Measurements from ENCODE around the gene THAP7.

- TF ChIP-seq CTCF (IDR thresholded peaks at IDR 0.05), result no peak
- no peak for TF ChIP-seq EP300 (IDR thresholded peaks at IDR 0.05)
- TF ChIP-seq POLR2AphosphoS5 (IDR thresholded peaks at IDR 0.05), result no peak
- TF ChIP-seq POLR2A (IDR thresholded peaks at IDR 0.05; ENCODE audit: low read depth), result no peak
Observed at GRCh38 chr22:21030032-21030431, 28.1 kb upstream of the THAP7 start.

Data from esophagus muscularis mucosa (tissue), 4 donors.